Left colon (tissue), 2 donors: Measurements from ENCODE around the gene SEC61A1. TPM values are rescaled to one million over a fixed set of nuclear protein-coding genes. Genes with fewer than 3 reads are reported as not detected.
A peak's percentile ranks its signal among the peaks of the same experiment; 100 is the strongest.

Experiments used
- ATAC-seq: fragments of 200-7000 bp; cut with Tn5 transposase; one replicate; pipeline ENCODE4 v1.9.1; 2020; ENCODE audit warnings: mild to moderate bottlenecking, moderate library complexity
- DNase-seq, 2 donors: peaks; one replicate each; pipeline ENCODE4 v3.0.0-alpha.2; 2020
- intact Hi-C, 2 donors: fragments of 100-400 bp; cut with DNase I in 1 of 2; cut with micrococcal nuclease in 1 of 2; formaldehyde crosslinking; loops; one replicate each; pipeline versions ENCODE4 v1.11.2 to v1.14.0; 2022; cut with DNase I, micrococcal nuclease
- long read RNA-seq: library from polyadenylated mRNA; unstranded; transcript quantifications from one replicate; pipeline ENCODE4 v2.0.0, GENCODE V29; 2021
- total RNA-seq, 2 donors: library from RNA; stranded (reverse); fragmentation: NEBNext Ultra II Directional; extraction: Animal tissue kit (Norgen Biotek cat#: 25700); gene quantifications; one replicate each; pipeline ENCODE4 v1.2.1, GENCODE V29; 2021
- donor health status: DM: no; HTN: no; CAD: no.
- donor health status: DM: yes; HTN: yes; CAD: no.

The SEC61A1 gene
- 100 to 1,000 TPM; 142 to 158 TPM for total RNA-seq
- long read RNA-seq, transcript SEC61A1-201 (12 exons, 3,635 nt), result major isoform, 109 of 766 reads
- long read RNA-seq, partial matches to known transcripts, result 43 of 766 reads
- long read RNA-seq, other reads (novel, unspliced or antisense), result 611 of 766 reads

GRCh38 chr3:128051837-128052594 is at the start of gene SEC61A1:
TSS of gene SEC61A1 (plus strand) at chr3:128052437. CDS start at chr3:128052553, 116 bp downstream.
- ATAC-seq, result peak; percentile 91
- peak; percentile 96 to 97 for DNase-seq
- intact Hi-C loops, result no loop called here

- intact Hi-C loops, result no loop called here
- no peak for ATAC-seq
- DNase-seq, result no peak
These were observed 47.6 kb upstream of the SEC61A1 start for GRCh38 chr3:128004661-128005060.

- ATAC-seq (no peak), DNase-seq (no peak)
- intact Hi-C loops, result no loop called here
These were observed 45.9 kb upstream of the SEC61A1 start for GRCh38 chr3:128006061-128007032.

GRCh38 chr3:128007033-128007424 is 45.2 kb upstream of the SEC61A1 start:
- ATAC-seq, result no peak
- intact Hi-C loops, result no loop called here

GRCh38 chr3:128009952-128010846 is 42.0 kb upstream of the SEC61A1 start:
- DNase-seq (no peak), ATAC-seq (no peak)
- intact Hi-C loops, result no loop called here

More at GRCh38 chr3:128007033-128007424, 45.2 kb upstream of the SEC61A1 start:
- no peak for DNase-seq

GRCh38 chr3:128011140-128011539 is 41.1 kb upstream of the SEC61A1 start:
- DNase-seq (peak; percentile 45 to 66), ATAC-seq (peak; percentile 87)
- intact Hi-C loops, result no loop called here

GRCh38 chr3:128012050-128012449 is 40.2 kb upstream of the SEC61A1 start:
- intact Hi-C loops, result no loop called here
- no peak for DNase-seq
- ATAC-seq, result no peak

GRCh38 chr3:128014548-128014947 is 37.7 kb upstream of the SEC61A1 start:
- ATAC-seq (no peak), DNase-seq (no peak)
- intact Hi-C loops, result no loop called here

- ATAC-seq (no peak), DNase-seq (no peak)
- intact Hi-C loops, result no loop called here
These were observed 35.7 kb upstream of the SEC61A1 start for GRCh38 chr3:128016502-128016901.

- intact Hi-C loops, result no loop called here
These were observed 30.4 kb upstream of the SEC61A1 start for GRCh38 chr3:128021768-128022372.

GRCh38 chr3:128033102-128033501 is 19.1 kb upstream of the SEC61A1 start:
- DNase-seq, result no peak
- intact Hi-C loops, result no loop called here
- ATAC-seq, result no peak

More at GRCh38 chr3:128021768-128022372, 30.4 kb upstream of the SEC61A1 start:
- DNase-seq, result no peak
- no peak for ATAC-seq

GRCh38 chr3:128036119-128036518 is 16.1 kb upstream of the SEC61A1 start:
- DNase-seq (no peak), ATAC-seq (no peak)
- intact Hi-C loops, result no loop called here

GRCh38 chr3:128040041-128040440 is 12.2 kb upstream of the SEC61A1 start:
- intact Hi-C loops, result no loop called here
- DNase-seq (no peak), ATAC-seq (no peak)

- ATAC-seq (no peak), DNase-seq (no peak)
- intact Hi-C loops, result no loop called here
These were observed 11.6 kb upstream of the SEC61A1 start for GRCh38 chr3:128040660-128041059.

- intact Hi-C loops, result no loop called here
- no peak for ATAC-seq
- DNase-seq, result no peak
These were observed 10.9 kb upstream of the SEC61A1 start for GRCh38 chr3:128041344-128041743.

GRCh38 chr3:128050597-128050996 is 1.6 kb upstream of the SEC61A1 start:
- DNase-seq (no peak), ATAC-seq (no peak)
- intact Hi-C loops, result no loop called here

GRCh38 chr3:128051459-128051836 is 789 bp upstream of the SEC61A1 start:
- ATAC-seq (peak; percentile 12), DNase-seq (no peak)
- intact Hi-C loops, result no loop called here
